HCT116 (cell line): ENCODE results near the gene CAPZB. TPM values are rescaled to one million over a fixed set of nuclear protein-coding genes. Genes with fewer than 3 reads are reported as not detected.

Experiments
- ATAC-seq: fragments of 200-7000 bp; cut with Tn5 transposase; 2 replicates; pipeline ENCODE4 v1.9.1; 2020; ENCODE audit warnings: mild to moderate bottlenecking, moderate library complexity
- BruUV-seq: library from RNA; stranded (reverse); fragments of 400-500 nt; replicated peaks from 2 replicates; lab custom pipeline; 2021; lab: Mats Ljungman, UMichigan
- CTCF ChIA-PET: fragments of 300-600 bp; sonication (Branson Sonifier 250); formaldehyde crosslinking; loops from one replicate; lab custom pipeline; 2021; ENCODE audit warnings: antibody characterized with exemption; lab: Charles Lee
- POLR2A ChIA-PET: fragments of 300-600, 350-600 bp; sonication (Branson Sonifier 250); formaldehyde crosslinking; loops from one replicate; lab custom pipeline; 2021; ENCODE audit warnings: antibody characterized with exemption; lab: Charles Lee
- RAD21 ChIA-PET, 2 experiments: fragments of 300-600 bp; sonication (Branson Sonifier 250); formaldehyde crosslinking; loops; one replicate each; lab custom pipeline; 2023; ENCODE audit warnings: low total read pairs in 2 of 2; ENCODE audit not compliant: uncharacterized antibody in 2 of 2, unreplicated experiment in 2 of 2, low non-redundant PET in 1 of 2; lab: Charles Lee
- DNase-seq: peaks from one replicate; pipeline ENCODE4 v3.0.0-alpha.2; 2010; ENCODE audit warnings: low read depth, low spot score
- H2AFZ ChIP-seq: fragments of 200-600 bp; shearing (Covaris generic), sonication (generic); 2 replicates; pipeline ENCODE4 v1.6.1; 2017; ENCODE audit warnings: low read depth, mixed run types, mixed read lengths, antibody characterized with exemption, low read length; ENCODE audit not compliant: poor library complexity, severe bottlenecking
- H3K27ac ChIP-seq: 2 replicates; pipeline ENCODE4 v1.5.1; 2012; ENCODE audit warnings: low read depth, low read length
- H3K27me3 ChIP-seq: fragments of 200-600 bp; sonication (generic); 2 replicates; pipeline ENCODE4 v1.6.1; 2016; ENCODE audit warnings: mixed run types, low read length, mixed read lengths; ENCODE audit not compliant: insufficient read depth
- H3K36me3 ChIP-seq, 2 experiments: fragments of 200-500 bp in 1 of 2; fragments of 200-600 bp in 1 of 2; sonication (Bioruptor generic) in 1 of 2; sonication (generic) in 1 of 2; 2 replicates each; pipeline versions ENCODE4 v1.5.1 to v1.6.1; 2014 to 2016; ENCODE audit warnings: low read length in 2 of 2, inconsistent platforms in 1 of 2, mixed read lengths in 1 of 2, mixed run types in 1 of 2; ENCODE audit not compliant: insufficient read depth in 2 of 2, control insufficient read depth in 1 of 2
- H3K4me1 ChIP-seq, 2 experiments: fragments of 200-600 bp in 1 of 2; sonication (generic) in 1 of 2; 2 replicates each; pipeline versions ENCODE4 v1.5.1 to v1.6.1; 2012 to 2017; ENCODE audit warnings: low read length in 2 of 2, inconsistent platforms in 1 of 2, mild to moderate bottlenecking in 1 of 2, mixed read lengths in 1 of 2, mixed run types in 1 of 2, moderate library complexity in 1 of 2; ENCODE audit not compliant: insufficient read depth in 2 of 2, control insufficient read depth in 1 of 2
- H3K4me2 ChIP-seq: fragments of 200-600 bp; sonication (generic); 2 replicates; pipeline ENCODE4 v1.6.1; 2017; ENCODE audit warnings: mixed run types, low read length, mixed read lengths
- H3K4me3 ChIP-seq, 2 experiments: fragments of 200-600 bp in 1 of 2; sonication (generic) in 1 of 2; replicated peaks in 1 of 2; 2 replicates each; pipeline ENCODE4 v1.5.1; 2011 to 2016; ENCODE audit warnings: low read length in 2 of 2, control low read depth in 1 of 2, low read depth in 1 of 2, mild to moderate bottlenecking in 1 of 2, mixed read lengths in 1 of 2, mixed run types in 1 of 2
- H3K79me2 ChIP-seq: fragments of 200-600 bp; sonication (generic); 2 replicates; pipeline ENCODE4 v1.6.1; 2017; ENCODE audit warnings: mild to moderate bottlenecking, mixed run types, low read length, moderate library complexity, mixed read lengths; ENCODE audit not compliant: insufficient read depth
- H3K9ac ChIP-seq: fragments of 200-600 bp; sonication (generic); 2 replicates; pipeline ENCODE4 v1.6.1; 2016; ENCODE audit warnings: low read length, mixed read lengths
- H3K9me2 ChIP-seq: fragments of 200-600 bp; sonication (generic), shearing (Covaris generic); 2 replicates; pipeline ENCODE4 v1.6.1; 2017; ENCODE audit warnings: mixed run types, mild to moderate bottlenecking, moderate library complexity; ENCODE audit not compliant: insufficient read depth
- H3K9me3 ChIP-seq, 2 experiments: fragments of 200-500 bp in 1 of 2; fragments of 200-600 bp in 1 of 2; sonication (Bioruptor generic) in 1 of 2; sonication (generic) in 1 of 2; 2 replicates each; pipeline ENCODE4 v1.6.1; 2014 to 2017; ENCODE audit warnings: low read length in 2 of 2, mixed read lengths in 2 of 2, inconsistent platforms in 1 of 2, low read depth in 1 of 2, mild to moderate bottlenecking in 1 of 2, mixed run types in 1 of 2, moderate library complexity in 1 of 2; ENCODE audit not compliant: control insufficient read depth in 1 of 2, insufficient read depth in 1 of 2
- H4K20me1 ChIP-seq: fragments of 200-600 bp; sonication (generic), shearing (Covaris generic); 2 replicates; pipeline ENCODE4 v1.6.1; 2017; ENCODE audit warnings: mixed run types, mild to moderate bottlenecking, moderate library complexity; ENCODE audit not compliant: insufficient read depth
- CBX3 ChIP-seq: IDR thresholded peaks from 2 replicates; pipeline ENCODE4 v1.6.1; 2012; ENCODE audit warnings: low read depth
- CEBPB ChIP-seq: IDR thresholded peaks from 2 replicates; pipeline ENCODE4 v1.6.1; 2012; ENCODE audit warnings: low read depth
- EGR1 ChIP-seq: IDR thresholded peaks from 2 replicates; pipeline ENCODE4 v1.6.1; 2012; ENCODE audit warnings: low read depth
- ELF1 ChIP-seq: IDR thresholded peaks from 2 replicates; pipeline ENCODE4 v1.6.1; 2012; ENCODE audit warnings: low read depth, borderline replicate concordance
- EZH2phosphoT487 ChIP-seq: fragments of 200-600 bp; IDR thresholded peaks from 2 replicates; pipeline ENCODE4 v1.6.1; 2018; ENCODE audit warnings: antibody characterized with exemption, borderline replicate concordance
- FOSL1 ChIP-seq: IDR thresholded peaks from 2 replicates; pipeline ENCODE4 v1.6.1; 2012; ENCODE audit warnings: low read depth
- JUND ChIP-seq: IDR thresholded peaks from 2 replicates; pipeline ENCODE4 v1.6.1; 2012
- RAD21 ChIP-seq: IDR thresholded peaks from 2 replicates; pipeline ENCODE4 v1.6.1; 2012; ENCODE audit warnings: low read depth, mild to moderate bottlenecking
- SIN3A ChIP-seq: IDR thresholded peaks from 2 replicates; pipeline ENCODE4 v1.6.1; 2012; ENCODE audit warnings: low read depth
- SRF ChIP-seq: IDR thresholded peaks from 2 replicates; pipeline ENCODE4 v1.6.1; 2012; ENCODE audit warnings: low read depth
- YY1 ChIP-seq: IDR thresholded peaks from 2 replicates; pipeline ENCODE4 v1.6.1; 2011; ENCODE audit warnings: low read length, low read depth, moderate library complexity, mild to moderate bottlenecking; ENCODE audit not compliant: insufficient replicate concordance; ENCODE audit errors: extremely low read depth
- ZFX ChIP-seq: fragments of 450-650 bp; IDR thresholded peaks from 2 replicates; pipeline ENCODE4 v1.6.1; 2017
- intact Hi-C: fragments of 100-400 bp; cut with micrococcal nuclease; formaldehyde crosslinking; loops from 2 replicates; pipeline ENCODE4 v1.10.0; 2022
- total RNA-seq: library from RNA; stranded (reverse); gene quantifications from one replicate; pipeline ENCODE4 v1.2.1, GENCODE V29; 2021; ENCODE audit not compliant: unreplicated experiment
- TF ChIP-seq, protein P1 (sequence below): IDR thresholded peaks from 2 replicates; pipeline ENCODE4 v1.6.1; 2012; ENCODE audit warnings: low read depth
- TF ChIP-seq, protein P2 (sequence below): IDR thresholded peaks from 2 replicates; pipeline ENCODE4 v1.6.1; 2012
- TF ChIP-seq, protein P3 (sequence below): IDR thresholded peaks from 2 replicates; pipeline ENCODE4 v1.6.1; 2012

Gene CAPZB
- total RNA-seq, 1 experiment from 2014 or later, result 203 TPM

DNA sequence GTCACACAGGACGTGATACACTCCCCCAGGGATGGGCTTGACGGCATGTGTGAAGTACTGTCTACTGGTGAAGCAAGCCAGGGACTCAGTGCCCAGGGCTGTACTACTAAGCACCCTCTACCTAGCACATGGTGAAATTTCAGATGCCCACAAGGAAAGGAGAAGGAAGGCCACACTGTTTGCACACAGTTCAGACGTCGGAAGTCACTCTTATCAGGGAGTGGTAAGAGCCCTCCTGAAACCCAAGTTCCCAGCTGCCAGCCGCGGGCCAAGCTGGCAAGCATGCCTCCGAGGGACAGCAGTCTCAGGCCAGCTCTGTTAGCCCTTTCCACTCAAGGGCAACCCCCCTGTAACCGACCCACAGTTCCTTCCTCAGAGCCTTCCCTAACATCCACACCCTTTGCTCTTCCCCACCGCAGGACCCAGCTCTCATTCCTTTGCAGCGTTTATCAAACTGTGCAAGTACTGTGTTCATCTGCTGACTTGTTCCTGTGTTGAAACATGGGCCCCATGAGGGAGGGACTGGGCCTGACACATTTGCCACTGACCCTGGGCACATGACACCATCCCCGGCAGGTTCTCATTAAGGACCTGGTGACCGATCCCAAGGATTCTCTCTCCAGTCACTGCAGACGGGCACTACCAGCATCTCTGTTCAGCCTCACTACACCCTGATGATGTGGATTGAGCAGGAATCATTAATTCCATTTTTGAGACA lies 114.7 kb downstream of the CAPZB start:
- TF ChIP-seq YY1 (no peak), SRF (no peak)
- no peak overlapping the region for H2AFZ ChIP-seq
- H3K36me3 ChIP-seq, result peaks cover 0 to 5% of the 10 kb centered on the region in 2 experiments; a peak in 2 of 4 replicates
- no peak for ATAC-seq
- no peak overlapping the region for H3K4me2 ChIP-seq
- RAD21 ChIA-PET, result no interaction called here
- POLR2A ChIA-PET, result no interaction called here
- no peaks in the 10 kb centered on the region for H3K4me1 ChIP-seq
- H4K20me1 ChIP-seq, result no peaks in the 10 kb centered on the region
- CTCF ChIA-PET, result no interaction called here
- DNase-seq, result no peak
- no peak overlapping the region for H3K27ac ChIP-seq
- H3K9me3 ChIP-seq, result no peaks in the 10 kb centered on the region
- no peak overlapping the region for H3K9ac ChIP-seq
- peaks cover 3% of the 10 kb centered on the region; the same call in 1 of the 2 replicates for H3K79me2 ChIP-seq
- no peaks in the 10 kb centered on the region for H3K9me2 ChIP-seq
- no TSS peak for BruUV-seq
- H3K27me3 ChIP-seq, result no peaks in the 10 kb centered on the region
- no peak overlapping the region for H3K4me3 ChIP-seq
- intact Hi-C loops, result no loop called here

DNA sequence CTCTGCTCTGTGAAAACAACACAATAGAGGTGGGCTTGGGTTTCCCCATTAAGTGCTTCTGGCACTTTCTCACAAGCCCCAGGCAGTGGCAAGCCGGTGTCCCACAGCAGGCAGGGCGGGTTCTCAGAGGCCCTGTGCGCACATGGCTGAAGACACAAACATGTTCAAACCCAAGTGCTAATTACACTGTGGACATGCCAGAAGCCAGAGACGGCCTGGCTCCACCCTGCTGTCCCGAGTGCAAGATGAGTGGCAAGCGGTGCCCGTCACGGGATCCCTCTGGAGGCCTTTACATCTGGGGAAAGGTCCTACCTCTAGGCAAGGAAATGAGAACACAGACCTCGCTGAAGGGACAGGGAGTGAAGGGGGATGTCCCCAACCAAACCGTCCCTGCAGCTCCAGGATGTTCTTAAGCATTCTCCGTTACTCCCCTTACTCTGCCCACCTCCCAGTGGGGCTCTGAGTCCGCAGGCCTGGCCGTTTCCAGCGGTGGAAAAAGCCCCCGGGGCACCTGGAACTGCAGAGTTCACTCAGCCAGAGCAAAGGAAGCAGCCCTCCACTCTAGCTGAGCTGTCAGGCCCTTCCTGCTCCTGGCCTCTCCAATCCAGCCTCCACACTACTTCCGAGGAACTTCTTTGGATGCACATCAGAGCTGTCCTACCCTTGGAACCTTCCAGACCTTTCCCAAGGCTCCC lies 115.8 kb downstream of the CAPZB start:
- CTCF ChIA-PET, result no interaction called here
- TF ChIP-seq SIN3A (no peak), FOSL1 (no peak), JUND (no peak), ELF1 (no peak), RAD21 (no peak), CBX3 (no peak), EGR1 (no peak), EZH2phosphoT487 (no peak), CEBPB (no peak), ZFX (no peak)
- TF ChIP-seq, protein P1, sequence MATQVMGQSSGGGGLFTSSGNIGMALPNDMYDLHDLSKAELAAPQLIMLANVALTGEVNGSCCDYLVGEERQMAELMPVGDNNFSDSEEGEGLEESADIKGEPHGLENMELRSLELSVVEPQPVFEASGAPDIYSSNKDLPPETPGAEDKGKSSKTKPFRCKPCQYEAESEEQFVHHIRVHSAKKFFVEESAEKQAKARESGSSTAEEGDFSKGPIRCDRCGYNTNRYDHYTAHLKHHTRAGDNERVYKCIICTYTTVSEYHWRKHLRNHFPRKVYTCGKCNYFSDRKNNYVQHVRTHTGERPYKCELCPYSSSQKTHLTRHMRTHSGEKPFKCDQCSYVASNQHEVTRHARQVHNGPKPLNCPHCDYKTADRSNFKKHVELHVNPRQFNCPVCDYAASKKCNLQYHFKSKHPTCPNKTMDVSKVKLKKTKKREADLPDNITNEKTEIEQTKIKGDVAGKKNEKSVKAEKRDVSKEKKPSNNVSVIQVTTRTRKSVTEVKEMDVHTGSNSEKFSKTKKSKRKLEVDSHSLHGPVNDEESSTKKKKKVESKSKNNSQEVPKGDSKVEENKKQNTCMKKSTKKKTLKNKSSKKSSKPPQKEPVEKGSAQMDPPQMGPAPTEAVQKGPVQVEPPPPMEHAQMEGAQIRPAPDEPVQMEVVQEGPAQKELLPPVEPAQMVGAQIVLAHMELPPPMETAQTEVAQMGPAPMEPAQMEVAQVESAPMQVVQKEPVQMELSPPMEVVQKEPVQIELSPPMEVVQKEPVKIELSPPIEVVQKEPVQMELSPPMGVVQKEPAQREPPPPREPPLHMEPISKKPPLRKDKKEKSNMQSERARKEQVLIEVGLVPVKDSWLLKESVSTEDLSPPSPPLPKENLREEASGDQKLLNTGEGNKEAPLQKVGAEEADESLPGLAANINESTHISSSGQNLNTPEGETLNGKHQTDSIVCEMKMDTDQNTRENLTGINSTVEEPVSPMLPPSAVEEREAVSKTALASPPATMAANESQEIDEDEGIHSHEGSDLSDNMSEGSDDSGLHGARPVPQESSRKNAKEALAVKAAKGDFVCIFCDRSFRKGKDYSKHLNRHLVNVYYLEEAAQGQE, result no peak
- TF ChIP-seq, protein P2, sequence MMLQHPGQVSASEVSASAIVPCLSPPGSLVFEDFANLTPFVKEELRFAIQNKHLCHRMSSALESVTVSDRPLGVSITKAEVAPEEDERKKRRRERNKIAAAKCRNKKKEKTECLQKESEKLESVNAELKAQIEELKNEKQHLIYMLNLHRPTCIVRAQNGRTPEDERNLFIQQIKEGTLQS, result no peak
- TF ChIP-seq, protein P3, sequence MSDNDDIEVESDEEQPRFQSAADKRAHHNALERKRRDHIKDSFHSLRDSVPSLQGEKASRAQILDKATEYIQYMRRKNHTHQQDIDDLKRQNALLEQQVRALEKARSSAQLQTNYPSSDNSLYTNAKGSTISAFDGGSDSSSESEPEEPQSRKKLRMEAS, result no peak

More for the DNA sequence above, 115.8 kb downstream of the CAPZB start:
- no peaks in the 10 kb centered on the region for H3K27me3 ChIP-seq
- ATAC-seq (no peak), DNase-seq (no peak)
- H3K4me1 ChIP-seq, result no peaks in the 10 kb centered on the region
- intact Hi-C loops, result no loop called here
- no TSS peak for BruUV-seq
- H3K4me3 ChIP-seq, result no peak overlapping the region
- no peaks in the 10 kb centered on the region for H4K20me1 ChIP-seq
- H3K27ac ChIP-seq, result no peak overlapping the region
- ChIA-PET RAD21 (no interaction called here), POLR2A (no interaction called here)
- no peaks in the 10 kb centered on the region for H3K9me3 ChIP-seq
- H3K9ac ChIP-seq, result no peak overlapping the region
- peaks cover 4% of the 10 kb centered on the region; the same call in 1 of the 2 replicates for H3K79me2 ChIP-seq
- no peak overlapping the region for H2AFZ ChIP-seq
- no peak overlapping the region for H3K4me2 ChIP-seq
- H3K9me2 ChIP-seq, result no peaks in the 10 kb centered on the region
- H3K36me3 ChIP-seq, result no peaks in the 10 kb centered on the region; a peak in 1 of 4 replicates
